ENCODE results near the gene SLC44A3. TPM values are rescaled to one million over a fixed set of nuclear protein-coding genes. Genes with fewer than 3 reads are reported as not detected.

Gene SLC44A3
- total and polyA plus RNA-seq, 2 experiments from 2014 or later: 1.2 to 17.8 TPM

DNA sequence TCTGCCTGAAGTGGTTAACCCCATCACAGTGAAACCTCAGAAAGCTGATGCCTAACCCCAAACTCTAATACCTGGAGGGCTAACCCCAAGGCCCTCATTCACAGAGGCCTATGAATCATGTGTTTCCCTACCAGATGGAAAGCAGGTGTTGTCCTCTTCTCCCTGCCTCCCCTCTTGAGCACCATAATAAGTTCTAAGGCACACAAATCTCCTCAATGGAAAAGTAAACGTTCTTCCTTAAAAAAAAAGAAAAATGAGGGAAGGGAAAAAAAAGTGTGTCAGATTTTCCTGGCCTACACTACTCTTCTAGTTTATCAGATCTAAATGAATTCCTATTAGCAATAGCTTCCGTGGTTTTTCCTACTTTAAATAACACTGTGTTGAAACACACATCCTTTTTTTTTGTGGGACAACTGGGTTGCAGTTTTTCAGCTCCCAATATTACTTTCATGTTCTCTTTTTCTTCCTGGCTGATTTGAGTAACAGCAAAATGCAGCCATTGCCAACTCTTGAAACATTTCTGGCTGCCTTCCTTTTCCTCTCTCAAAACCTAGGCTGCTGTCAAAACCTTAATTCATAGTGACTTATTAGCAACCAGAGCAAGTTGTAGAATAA, 43.2 kb downstream of the SLC44A3 start:
- peak overlapping the region; percentile 99 for H3K27ac ChIP-seq
- H3K4me3 ChIP-seq: no peak overlapping the region
- H3K4me1 ChIP-seq (ENCODE audit: low read depth): peaks cover 43% of the 10 kb centered on the region
- TF ChIP-seq, protein P1, sequence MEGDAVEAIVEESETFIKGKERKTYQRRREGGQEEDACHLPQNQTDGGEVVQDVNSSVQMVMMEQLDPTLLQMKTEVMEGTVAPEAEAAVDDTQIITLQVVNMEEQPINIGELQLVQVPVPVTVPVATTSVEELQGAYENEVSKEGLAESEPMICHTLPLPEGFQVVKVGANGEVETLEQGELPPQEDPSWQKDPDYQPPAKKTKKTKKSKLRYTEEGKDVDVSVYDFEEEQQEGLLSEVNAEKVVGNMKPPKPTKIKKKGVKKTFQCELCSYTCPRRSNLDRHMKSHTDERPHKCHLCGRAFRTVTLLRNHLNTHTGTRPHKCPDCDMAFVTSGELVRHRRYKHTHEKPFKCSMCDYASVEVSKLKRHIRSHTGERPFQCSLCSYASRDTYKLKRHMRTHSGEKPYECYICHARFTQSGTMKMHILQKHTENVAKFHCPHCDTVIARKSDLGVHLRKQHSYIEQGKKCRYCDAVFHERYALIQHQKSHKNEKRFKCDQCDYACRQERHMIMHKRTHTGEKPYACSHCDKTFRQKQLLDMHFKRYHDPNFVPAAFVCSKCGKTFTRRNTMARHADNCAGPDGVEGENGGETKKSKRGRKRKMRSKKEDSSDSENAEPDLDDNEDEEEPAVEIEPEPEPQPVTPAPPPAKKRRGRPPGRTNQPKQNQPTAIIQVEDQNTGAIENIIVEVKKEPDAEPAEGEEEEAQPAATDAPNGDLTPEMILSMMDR (IDR thresholded peaks at IDR 0.05; ENCODE audit: low read depth, low read length): no peak
- H3K36me3 ChIP-seq: no peaks in the 10 kb centered on the region
- H3K9me3 ChIP-seq (ENCODE audit: low read depth): no peaks in the 10 kb centered on the region
- H3K27me3 ChIP-seq: no peaks in the 10 kb centered on the region
- peak in 1 of 2 donors; percentile 90 for DNase-seq (ENCODE audit: low read depth in 1 of 2, low spot score in 1 of 2)

DNA sequence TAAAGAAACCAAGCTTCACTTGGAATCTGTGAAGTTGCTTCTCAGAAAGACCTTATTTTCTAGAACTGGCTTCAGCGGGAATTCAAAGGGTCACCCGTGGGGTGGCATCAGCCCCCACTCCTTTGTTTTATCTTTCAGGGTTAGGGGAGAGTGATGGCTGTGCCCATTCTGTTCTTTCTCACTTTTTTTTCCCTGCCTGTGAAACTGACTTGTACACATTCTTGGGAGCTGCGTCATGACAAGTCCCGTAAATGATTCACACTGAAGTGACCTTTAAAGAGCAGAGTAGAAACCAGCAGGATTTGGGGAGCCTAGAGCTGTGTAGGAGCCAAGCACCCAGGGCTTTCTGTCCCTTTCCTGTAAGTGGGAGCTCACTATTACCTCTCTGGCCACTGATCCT, 43.8 kb downstream of the SLC44A3 start:
- H3K36me3 ChIP-seq: no peaks in the 10 kb centered on the region
- TF ChIP-seq, protein P1 (IDR thresholded peaks at IDR 0.05; ENCODE audit: low read depth, low read length): no peak
- H3K27ac ChIP-seq: peak overlapping the region; percentile 99
- DNase-seq (ENCODE audit: low read depth in 1 of 2, low spot score in 1 of 2): peak in 1 of 2 donors; percentile 92
- H3K9me3 ChIP-seq (ENCODE audit: low read depth): no peaks in the 10 kb centered on the region
- no peaks in the 10 kb centered on the region for H3K27me3 ChIP-seq
- no peak overlapping the region for H3K4me3 ChIP-seq
- H3K4me1 ChIP-seq (ENCODE audit: low read depth): peaks cover 43% of the 10 kb centered on the region

DNA sequence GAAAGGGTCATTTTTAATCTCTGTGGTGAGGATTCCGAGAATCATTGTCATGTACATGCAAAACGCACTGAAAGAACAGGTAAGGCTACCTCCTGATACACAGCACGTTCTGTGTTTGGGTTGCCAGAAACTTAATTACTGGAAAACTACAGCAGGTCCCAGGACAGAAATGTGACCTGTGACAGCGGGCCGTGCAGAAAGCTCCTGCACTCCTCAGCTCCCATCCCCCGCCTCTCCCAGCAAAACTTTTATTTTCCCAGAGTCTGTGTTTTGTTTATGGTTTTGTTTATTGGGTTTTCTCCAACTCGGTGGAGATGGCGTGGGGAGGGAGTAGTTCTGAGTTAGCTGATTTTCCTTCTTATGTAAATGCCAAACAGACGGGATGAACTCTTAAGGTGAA, 44.7 kb downstream of the SLC44A3 start:
- no peak overlapping the region for H3K4me3 ChIP-seq
- peaks cover 39% of the 10 kb centered on the region for H3K4me1 ChIP-seq (ENCODE audit: low read depth)

DNA sequence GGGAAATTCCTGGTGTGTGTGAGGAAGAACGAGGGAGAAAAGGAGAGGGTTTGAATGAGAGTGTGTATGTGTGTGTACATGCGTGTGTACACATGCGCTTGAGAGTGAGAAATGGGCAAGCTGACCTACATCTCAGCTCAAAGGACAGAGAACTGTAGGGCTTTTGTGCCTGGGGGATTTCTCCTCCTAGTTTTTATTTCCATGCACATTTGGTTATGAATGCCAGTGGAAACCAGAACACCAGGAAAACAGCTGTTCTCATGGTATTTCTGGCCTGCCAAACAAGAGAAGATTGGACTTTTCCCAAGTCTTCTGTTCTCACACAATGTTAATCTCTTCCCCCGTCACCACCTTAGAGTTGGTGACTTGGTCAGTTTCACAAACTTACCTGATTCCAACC, 45.2 kb downstream of the SLC44A3 start:
- no peak overlapping the region for H3K4me3 ChIP-seq
- no peaks in the 10 kb centered on the region for H3K9me3 ChIP-seq (ENCODE audit: low read depth)

More for the DNA sequence above, 44.7 kb downstream of the SLC44A3 start:
- Histone ChIP-seq H3K9me3 (ENCODE audit: low read depth) (no peaks in the 10 kb centered on the region), H3K36me3 (no peaks in the 10 kb centered on the region), H3K27ac (peak overlapping the region; percentile 99), H3K27me3 (no peaks in the 10 kb centered on the region)
- TF ChIP-seq, protein P1 (IDR thresholded peaks at IDR 0.05; ENCODE audit: low read depth, low read length): no peak
- peak in 1 of 2 donors; percentile 36 for DNase-seq (ENCODE audit: low read depth in 1 of 2, low spot score in 1 of 2)

DNA sequence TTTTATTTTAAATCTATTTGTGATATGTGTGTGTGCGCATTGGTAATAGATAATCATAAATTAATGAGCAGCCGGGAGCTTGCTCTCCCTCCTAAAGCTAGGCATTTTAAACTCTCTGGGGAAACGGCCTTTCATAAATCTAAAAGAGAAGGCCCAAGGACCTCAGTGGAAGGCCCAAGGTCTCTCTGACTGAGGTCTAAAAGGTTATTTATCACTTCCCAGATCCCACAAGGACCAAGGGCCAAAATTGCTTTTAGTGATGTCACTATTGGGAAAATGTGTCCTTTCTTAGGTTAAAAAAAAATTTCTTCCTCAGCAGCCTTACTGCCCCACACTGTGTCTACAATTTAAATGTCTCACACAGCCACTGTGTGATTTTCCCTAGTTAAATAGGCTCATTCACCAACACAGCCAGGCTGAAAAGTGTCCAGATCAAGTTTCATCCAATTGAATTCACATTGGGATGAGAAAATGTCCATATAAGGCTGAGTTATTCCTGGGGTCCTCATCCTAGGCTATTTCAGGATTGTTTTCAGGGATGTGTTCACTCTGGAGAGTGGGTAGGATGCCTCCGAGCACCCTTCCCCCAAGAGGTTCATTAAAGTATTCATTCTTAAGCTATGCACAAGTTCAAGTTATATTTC, 46.1 kb downstream of the SLC44A3 start:
- DNase-seq (ENCODE audit: low read depth in 1 of 2, low spot score in 1 of 2): peak; percentile 53 to 86
- TF ChIP-seq, protein P1 (IDR thresholded peaks at IDR 0.05; ENCODE audit: low read depth, low read length): no peak

More for the DNA sequence above, 45.2 kb downstream of the SLC44A3 start:
- TF ChIP-seq, protein P1 (IDR thresholded peaks at IDR 0.05; ENCODE audit: low read depth, low read length): no peak
- H3K27me3 ChIP-seq: no peaks in the 10 kb centered on the region
- no peaks in the 10 kb centered on the region for H3K36me3 ChIP-seq
- peak overlapping the region; percentile 99 for H3K27ac ChIP-seq
- peaks cover 39% of the 10 kb centered on the region for H3K4me1 ChIP-seq (ENCODE audit: low read depth)
- DNase-seq (ENCODE audit: low read depth in 1 of 2, low spot score in 1 of 2): peak in 1 of 2 donors; percentile 86

More for the DNA sequence above, 46.1 kb downstream of the SLC44A3 start:
- Histone ChIP-seq H3K36me3 (no peaks in the 10 kb centered on the region), H3K4me3 (no peak overlapping the region), H3K9me3 (ENCODE audit: low read depth) (no peaks in the 10 kb centered on the region), H3K27me3 (no peaks in the 10 kb centered on the region), H3K4me1 (ENCODE audit: low read depth) (peaks cover 39% of the 10 kb centered on the region), H3K27ac (peak overlapping the region; percentile 99)
